ENCODE data around the gene TXNDC16. TPM values are rescaled to one million over a fixed set of nuclear protein-coding genes. Genes with fewer than 3 reads are reported as not detected.

The TXNDC16 gene
- polyA plus RNA-seq, 1 donor (not counting 4 experiments of a cell fraction or from before 2014, with no cell fraction given) = 1.9 TPM

DNA sequence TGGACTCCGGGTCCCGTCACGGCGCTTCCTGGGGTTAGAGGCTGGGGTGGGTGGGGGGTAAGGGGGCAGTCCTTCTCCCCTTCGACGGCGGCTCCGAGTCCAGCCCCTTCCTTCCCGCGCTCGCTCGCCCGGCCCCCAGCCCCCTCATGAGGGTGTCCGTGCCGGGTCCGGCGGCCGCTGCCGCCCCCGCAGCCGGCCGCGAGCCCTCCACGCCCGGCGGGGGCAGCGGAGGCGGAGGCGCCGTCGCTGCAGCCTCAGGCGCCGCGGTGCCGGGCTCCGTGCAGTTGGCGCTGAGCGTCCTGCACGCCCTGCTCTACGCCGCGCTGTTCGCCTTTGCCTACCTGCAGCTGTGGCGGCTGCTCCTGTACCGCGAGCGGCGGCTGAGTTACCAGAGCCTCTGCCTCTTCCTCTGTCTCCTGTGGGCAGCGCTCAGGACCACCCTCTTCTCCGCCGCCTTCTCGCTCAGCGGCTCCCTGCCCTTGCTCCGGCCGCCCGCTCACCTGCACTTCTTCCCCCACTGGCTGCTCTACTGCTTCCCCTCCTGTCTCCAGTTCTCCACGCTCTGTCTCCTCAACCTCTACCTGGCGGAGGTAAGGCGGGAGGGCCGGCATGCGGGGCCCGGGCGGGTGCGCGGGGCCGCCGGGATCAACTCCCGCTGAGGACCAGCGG lies 831 bp upstream of the TXNDC16 start:
- Histone ChIP-seq H3K4me1 (ENCODE audit: control insufficient read depth, extremely low read depth, insufficient read depth, low read length) (peaks cover 12% of the 10 kb centered on the region), H4K20me1 (ENCODE audit: control insufficient read depth, extremely low read depth, insufficient read depth, low read length) (no peaks in the 10 kb centered on the region), H2AFZ (ENCODE audit: control insufficient read depth, low read length) (peak overlapping the region; percentile 91), H3K27me3 (ENCODE audit: control insufficient read depth, extremely low read depth, insufficient read depth, low read length) (no peaks in the 10 kb centered on the region), H3K79me2 (ENCODE audit: control insufficient read depth, insufficient read depth, low read length) (no peaks in the 10 kb centered on the region), H3K4me3 (ENCODE audit: control insufficient read depth in 2 of 3, extremely low read depth in 1 of 3, insufficient read depth in 2 of 3, low read depth in 1 of 3, low read length in 3 of 3) (peak overlapping the region; percentile 63 to 78 (median 65)), H3K9me1 (ENCODE audit: control insufficient read depth, extremely low read depth, insufficient read depth, low read length) (no peaks in the 10 kb centered on the region), H3K27ac (ENCODE audit: control insufficient read depth, insufficient read depth, low read length) (no peak overlapping the region), H3K9ac (ENCODE audit: control insufficient read depth, extremely low read depth, insufficient read depth, low read length) (peak overlapping the region; percentile 38), H3K4me2 (ENCODE audit: control insufficient read depth, extremely low read depth, insufficient read depth, low read depth, low read length) (peak overlapping the region; percentile 83), H3K9me3 (ENCODE audit: control insufficient read depth, low read depth, low read length) (no peaks in the 10 kb centered on the region), H3K36me3 (ENCODE audit: control insufficient read depth in 2 of 2, extremely low read depth in 1 of 2, insufficient read depth in 2 of 2, low read length in 2 of 2) (no peaks in the 10 kb centered on the region)
- TF ChIP-seq, protein P1, sequence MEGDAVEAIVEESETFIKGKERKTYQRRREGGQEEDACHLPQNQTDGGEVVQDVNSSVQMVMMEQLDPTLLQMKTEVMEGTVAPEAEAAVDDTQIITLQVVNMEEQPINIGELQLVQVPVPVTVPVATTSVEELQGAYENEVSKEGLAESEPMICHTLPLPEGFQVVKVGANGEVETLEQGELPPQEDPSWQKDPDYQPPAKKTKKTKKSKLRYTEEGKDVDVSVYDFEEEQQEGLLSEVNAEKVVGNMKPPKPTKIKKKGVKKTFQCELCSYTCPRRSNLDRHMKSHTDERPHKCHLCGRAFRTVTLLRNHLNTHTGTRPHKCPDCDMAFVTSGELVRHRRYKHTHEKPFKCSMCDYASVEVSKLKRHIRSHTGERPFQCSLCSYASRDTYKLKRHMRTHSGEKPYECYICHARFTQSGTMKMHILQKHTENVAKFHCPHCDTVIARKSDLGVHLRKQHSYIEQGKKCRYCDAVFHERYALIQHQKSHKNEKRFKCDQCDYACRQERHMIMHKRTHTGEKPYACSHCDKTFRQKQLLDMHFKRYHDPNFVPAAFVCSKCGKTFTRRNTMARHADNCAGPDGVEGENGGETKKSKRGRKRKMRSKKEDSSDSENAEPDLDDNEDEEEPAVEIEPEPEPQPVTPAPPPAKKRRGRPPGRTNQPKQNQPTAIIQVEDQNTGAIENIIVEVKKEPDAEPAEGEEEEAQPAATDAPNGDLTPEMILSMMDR (optimal IDR thresholded peaks at IDR 0.05 in 1 of 3, IDR thresholded peaks at IDR 0.05 in 1 of 3, conservative IDR thresholded peaks at IDR 0.05 in 1 of 3; ENCODE audit: extremely low read depth in 1 of 3, insufficient read depth in 2 of 3, low read length in 3 of 3) = no peak
- no peak for TF ChIP-seq EZH2 (IDR thresholded peaks at IDR 0.05; ENCODE audit: low read length)
- no peak for DNase-seq (ENCODE audit: low read depth, low spot score)
- dilution Hi-C loops (cut with MboI; ENCODE audit: extremely low pct_ligation_motif_present, low sequenced_read_pairs) = no loop called here
- no peak for FAIRE-seq

DNA sequence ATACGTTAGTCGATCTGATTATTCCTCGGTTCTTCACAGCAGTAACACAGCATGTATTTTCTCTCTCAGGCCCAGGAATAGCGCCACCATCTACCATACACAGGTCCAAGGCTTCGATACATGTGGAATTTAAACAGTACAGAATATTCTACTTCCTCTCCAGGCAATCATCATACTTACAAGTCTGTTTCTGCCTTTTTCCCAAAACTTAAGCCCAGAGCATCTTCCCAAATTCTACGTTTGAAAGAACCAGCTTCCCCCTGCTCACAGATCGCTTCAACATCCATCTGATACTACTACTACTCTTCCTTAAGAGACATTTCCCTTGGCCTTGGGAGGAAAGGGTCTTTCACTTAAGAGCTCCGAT lies 626 bp downstream of the TXNDC16 start:
- dilution Hi-C loops (cut with MboI; ENCODE audit: extremely low pct_ligation_motif_present, low sequenced_read_pairs) = no loop called here
- H3K27ac ChIP-seq (ENCODE audit: control insufficient read depth, insufficient read depth, low read length) = peak overlapping the region; percentile 70
- no peaks in the 10 kb centered on the region for H3K36me3 ChIP-seq (ENCODE audit: control insufficient read depth in 2 of 2, extremely low read depth in 1 of 2, insufficient read depth in 2 of 2, low read length in 2 of 2)
- H2AFZ ChIP-seq (ENCODE audit: control insufficient read depth, low read length) = peak overlapping the region; percentile 90
- H3K4me2 ChIP-seq (ENCODE audit: control insufficient read depth, extremely low read depth, insufficient read depth, low read depth, low read length) = peak overlapping the region; percentile 89
- no peaks in the 10 kb centered on the region for H3K79me2 ChIP-seq (ENCODE audit: control insufficient read depth, insufficient read depth, low read length)
- FAIRE-seq (peak; percentile 13), DNase-seq (ENCODE audit: low read depth, low spot score) (no peak)
- H4K20me1 ChIP-seq (ENCODE audit: control insufficient read depth, extremely low read depth, insufficient read depth, low read length) = no peaks in the 10 kb centered on the region
- TF ChIP-seq, protein P1 (optimal IDR thresholded peaks at IDR 0.05 in 1 of 3, IDR thresholded peaks at IDR 0.05 in 1 of 3, conservative IDR thresholded peaks at IDR 0.05 in 1 of 3; ENCODE audit: extremely low read depth in 1 of 3, insufficient read depth in 2 of 3, low read length in 3 of 3) = peak; percentile 12 to 49 (median 23)
- TF ChIP-seq EZH2 (IDR thresholded peaks at IDR 0.05; ENCODE audit: low read length) = no peak
- peak overlapping the region; percentile 67 for H3K9ac ChIP-seq (ENCODE audit: control insufficient read depth, extremely low read depth, insufficient read depth, low read length)
- no peaks in the 10 kb centered on the region for H3K9me1 ChIP-seq (ENCODE audit: control insufficient read depth, extremely low read depth, insufficient read depth, low read length)
- H3K9me3 ChIP-seq (ENCODE audit: control insufficient read depth, low read depth, low read length) = no peaks in the 10 kb centered on the region
- no peaks in the 10 kb centered on the region for H3K27me3 ChIP-seq (ENCODE audit: control insufficient read depth, extremely low read depth, insufficient read depth, low read length)
- peaks cover 12% of the 10 kb centered on the region for H3K4me1 ChIP-seq (ENCODE audit: control insufficient read depth, extremely low read depth, insufficient read depth, low read length)
- peak overlapping the region; percentile 56 to 80 (median 63) for H3K4me3 ChIP-seq (ENCODE audit: control insufficient read depth in 2 of 3, extremely low read depth in 1 of 3, insufficient read depth in 2 of 3, low read depth in 1 of 3, low read length in 3 of 3)

Data from keratinocyte (primary cell).